HEK293 (cell line): ENCODE data around the gene SLC29A1.

Source experiments
- SCRT1 ChIP-seq: fragments of 450-650 bp; formaldehyde crosslinking; IDR thresholded peaks from 2 replicates; pipeline ENCODE4 v1.5.1; 2016; ENCODE audit warnings: missing biosample characterization, missing genetic modification characterization, borderline replicate concordance
- SCRT2 ChIP-seq: fragments of 450-650 bp; formaldehyde crosslinking; IDR thresholded peaks from 2 replicates; pipeline ENCODE4 v1.5.1; 2016; ENCODE audit warnings: missing biosample characterization, missing genetic modification characterization
- SP2 ChIP-seq: fragments of 450-650 bp; formaldehyde crosslinking; IDR thresholded peaks from 2 replicates; pipeline ENCODE4 v1.5.1; 2016; ENCODE audit warnings: missing biosample characterization, missing genetic modification characterization
- ZBTB10 ChIP-seq: fragments of 450-650 bp; formaldehyde crosslinking; IDR thresholded peaks from 2 replicates; pipeline ENCODE4 v1.5.1; 2016; ENCODE audit warnings: missing biosample characterization, missing genetic modification characterization
- ZNF132 ChIP-seq: fragments of 450-650 bp; formaldehyde crosslinking; IDR thresholded peaks from 2 replicates; pipeline ENCODE4 v1.5.1; 2017; ENCODE audit warnings: missing biosample characterization, missing genetic modification characterization, borderline replicate concordance
- ZNF133 ChIP-seq: fragments of 450-650 bp; formaldehyde crosslinking; IDR thresholded peaks from 2 replicates; pipeline ENCODE4 v1.5.1; 2016; ENCODE audit warnings: missing biosample characterization, missing genetic modification characterization
- ZNF174 ChIP-seq: fragments of 450-650 bp; formaldehyde crosslinking; IDR thresholded peaks from 2 replicates; pipeline ENCODE4 v1.5.0; 2017; ENCODE audit warnings: missing biosample characterization, mild to moderate bottlenecking, missing genetic modification characterization
- ZNF335 ChIP-seq: fragments of 450-650 bp; formaldehyde crosslinking; conservative IDR thresholded peaks from 2 replicates; pipeline ENCODE4 v1.5.1; 2016; ENCODE audit warnings: missing biosample characterization, missing genetic modification characterization
- ZNF341 ChIP-seq: fragments of 450-650 bp; formaldehyde crosslinking; IDR thresholded peaks from 2 replicates; pipeline ENCODE4; 2016; ENCODE audit warnings: low read depth, missing biosample characterization, missing genetic modification characterization
- ZNF362 ChIP-seq: fragments of 450-650 bp; formaldehyde crosslinking; IDR thresholded peaks from 2 replicates; pipeline ENCODE4 v1.5.1; 2016; ENCODE audit warnings: missing biosample characterization, missing genetic modification characterization
- ZNF610 ChIP-seq: fragments of 450-650 bp; formaldehyde crosslinking; IDR thresholded peaks from 2 replicates; pipeline ENCODE4 v1.5.1; 2016; ENCODE audit warnings: missing biosample characterization, missing genetic modification characterization, borderline replicate concordance
- ZNF654 ChIP-seq: fragments of 450-650 bp; formaldehyde crosslinking; IDR thresholded peaks from 2 replicates; pipeline ENCODE4 v1.5.1; 2016; ENCODE audit warnings: low read depth, missing biosample characterization, missing genetic modification characterization
- ZNF658 ChIP-seq: fragments of 450-650 bp; formaldehyde crosslinking; IDR thresholded peaks from 2 replicates; pipeline ENCODE4; 2016; ENCODE audit warnings: missing biosample characterization, missing genetic modification characterization
- ZNF660 ChIP-seq: fragments of 450-650 bp; IDR thresholded peaks from 2 replicates; pipeline ENCODE4 v1.5.1; 2018; ENCODE audit warnings: missing biosample characterization, mild to moderate bottlenecking, missing genetic modification characterization
- ZNF776 ChIP-seq: fragments of 450-650 bp; formaldehyde crosslinking; IDR thresholded peaks from 2 replicates; pipeline ENCODE4 v1.5.0; 2017; ENCODE audit warnings: missing biosample characterization, missing genetic modification characterization, borderline replicate concordance
- ZSCAN30 ChIP-seq: fragments of 450-650 bp; IDR thresholded peaks from 2 replicates; pipeline ENCODE4 v1.5.1; 2018; ENCODE audit warnings: missing biosample characterization, mild to moderate bottlenecking, missing genetic modification characterization, moderate library complexity
- TF ChIP-seq, protein P1 (sequence below): fragments of 450-650 bp; formaldehyde crosslinking; IDR thresholded peaks from 2 replicates; pipeline ENCODE4 v1.5.1; 2016; ENCODE audit warnings: missing biosample characterization, missing genetic modification characterization
- TF ChIP-seq, protein P2 (sequence below): fragments of 450-650 bp; formaldehyde crosslinking; IDR thresholded peaks from 2 replicates; pipeline ENCODE4 v1.5.0; 2017; ENCODE audit warnings: missing biosample characterization, missing genetic modification characterization, borderline replicate concordance
- TF ChIP-seq, protein P3 (sequence below): fragments of 450-650 bp; formaldehyde crosslinking; IDR thresholded peaks from 2 replicates; pipeline ENCODE4 v1.5.1; 2016; ENCODE audit warnings: missing biosample characterization, missing genetic modification characterization
- TF ChIP-seq, protein P4 (sequence below): fragments of 450-650 bp; formaldehyde crosslinking; IDR thresholded peaks from 2 replicates; pipeline ENCODE4 v1.5.1; 2016; ENCODE audit warnings: missing biosample characterization, missing genetic modification characterization
- TF ChIP-seq, protein P5 (sequence below): fragments of 450-650 bp; formaldehyde crosslinking; IDR thresholded peaks from 2 replicates; pipeline ENCODE4 v1.5.1; 2016; ENCODE audit warnings: missing biosample characterization, missing genetic modification characterization

SLC29A1 gene

DNA sequence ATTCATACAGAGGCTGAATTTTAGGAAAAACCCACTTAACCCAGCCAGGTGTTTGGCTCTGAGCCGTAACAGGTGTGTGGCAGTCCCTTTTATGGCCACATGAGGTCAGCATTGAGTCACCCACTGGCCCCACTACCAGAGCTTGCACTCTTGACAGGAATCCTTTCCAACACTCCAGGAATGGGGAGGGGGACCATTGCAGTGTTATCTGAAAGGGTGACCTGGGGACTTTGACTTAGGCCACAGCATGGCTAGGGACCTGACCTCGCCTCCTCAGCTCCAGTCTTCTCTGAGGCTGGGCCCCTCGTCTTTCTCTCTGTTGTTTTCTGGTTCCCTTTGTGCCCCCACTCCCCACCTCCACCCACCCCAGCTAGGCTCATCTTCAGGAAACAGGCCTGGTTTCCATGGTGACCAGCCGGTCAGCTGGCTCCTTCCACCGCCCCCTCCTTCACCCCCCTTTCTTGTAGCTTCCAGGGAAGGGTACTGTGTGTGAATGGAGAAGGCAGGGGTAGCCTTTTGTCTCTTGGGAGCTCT lies 44.8 kb downstream of the SLC29A1 start (continued):
- TF ChIP-seq ZNF610 (tag by site-specific recombination) (no peak), ZNF133 (tag by site-specific recombination) (no peak), ZNF654 (tag by site-specific recombination) (peak; percentile 94), SCRT2 (peak; percentile 100), ZNF132 (tag by site-specific recombination) (no peak), ZNF658 (tag by site-specific recombination) (no peak), SCRT1 (tag by site-specific recombination) (peak; percentile 98), ZNF341 (0 out of 2 replicates have a peak, but pooled peaks have one; percentile 10), ZNF660 (tag by site-specific recombination) (0 out of 2 replicates have a peak, but pooled peaks have one; percentile 41), ZNF335 (tag by site-specific recombination) (no peak), ZSCAN30 (tag by site-specific recombination) (peak; percentile 64; the same call in 1 of the 2 replicates), ZBTB10 (tag by site-specific recombination) (no peak), ZNF174 (no peak), SP2 (tag by site-specific recombination) (no peak), ZNF362 (no peak), ZNF776 (tag by site-specific recombination) (no peak)
- TF ChIP-seq, protein P1, sequence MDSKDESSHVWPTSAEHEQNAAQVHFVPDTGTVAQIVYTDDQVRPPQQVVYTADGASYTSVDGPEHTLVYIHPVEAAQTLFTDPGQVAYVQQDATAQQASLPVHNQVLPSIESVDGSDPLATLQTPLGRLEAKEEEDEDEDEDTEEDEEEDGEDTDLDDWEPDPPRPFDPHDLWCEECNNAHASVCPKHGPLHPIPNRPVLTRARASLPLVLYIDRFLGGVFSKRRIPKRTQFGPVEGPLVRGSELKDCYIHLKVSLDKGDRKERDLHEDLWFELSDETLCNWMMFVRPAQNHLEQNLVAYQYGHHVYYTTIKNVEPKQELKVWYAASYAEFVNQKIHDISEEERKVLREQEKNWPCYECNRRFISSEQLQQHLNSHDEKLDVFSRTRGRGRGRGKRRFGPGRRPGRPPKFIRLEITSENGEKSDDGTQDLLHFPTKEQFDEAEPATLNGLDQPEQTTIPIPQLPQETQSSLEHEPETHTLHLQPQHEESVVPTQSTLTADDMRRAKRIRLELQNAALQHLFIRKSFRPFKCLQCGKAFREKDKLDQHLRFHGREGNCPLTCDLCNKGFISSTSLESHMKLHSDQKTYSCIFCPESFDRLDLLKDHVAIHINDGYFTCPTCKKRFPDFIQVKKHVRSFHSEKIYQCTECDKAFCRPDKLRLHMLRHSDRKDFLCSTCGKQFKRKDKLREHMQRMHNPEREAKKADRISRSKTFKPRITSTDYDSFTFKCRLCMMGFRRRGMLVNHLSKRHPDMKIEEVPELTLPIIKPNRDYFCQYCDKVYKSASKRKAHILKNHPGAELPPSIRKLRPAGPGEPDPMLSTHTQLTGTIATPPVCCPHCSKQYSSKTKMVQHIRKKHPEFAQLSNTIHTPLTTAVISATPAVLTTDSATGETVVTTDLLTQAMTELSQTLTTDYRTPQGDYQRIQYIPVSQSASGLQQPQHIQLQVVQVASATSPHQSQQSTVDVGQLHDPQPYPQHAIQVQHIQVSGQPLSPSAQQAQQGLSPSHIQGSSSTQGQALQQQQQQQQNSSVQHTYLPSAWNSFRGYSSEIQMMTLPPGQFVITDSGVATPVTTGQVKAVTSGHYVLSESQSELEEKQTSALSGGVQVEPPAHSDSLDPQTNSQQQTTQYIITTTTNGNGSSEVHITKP (tag by site-specific recombination): peak; percentile 75
- TF ChIP-seq, protein P2, sequence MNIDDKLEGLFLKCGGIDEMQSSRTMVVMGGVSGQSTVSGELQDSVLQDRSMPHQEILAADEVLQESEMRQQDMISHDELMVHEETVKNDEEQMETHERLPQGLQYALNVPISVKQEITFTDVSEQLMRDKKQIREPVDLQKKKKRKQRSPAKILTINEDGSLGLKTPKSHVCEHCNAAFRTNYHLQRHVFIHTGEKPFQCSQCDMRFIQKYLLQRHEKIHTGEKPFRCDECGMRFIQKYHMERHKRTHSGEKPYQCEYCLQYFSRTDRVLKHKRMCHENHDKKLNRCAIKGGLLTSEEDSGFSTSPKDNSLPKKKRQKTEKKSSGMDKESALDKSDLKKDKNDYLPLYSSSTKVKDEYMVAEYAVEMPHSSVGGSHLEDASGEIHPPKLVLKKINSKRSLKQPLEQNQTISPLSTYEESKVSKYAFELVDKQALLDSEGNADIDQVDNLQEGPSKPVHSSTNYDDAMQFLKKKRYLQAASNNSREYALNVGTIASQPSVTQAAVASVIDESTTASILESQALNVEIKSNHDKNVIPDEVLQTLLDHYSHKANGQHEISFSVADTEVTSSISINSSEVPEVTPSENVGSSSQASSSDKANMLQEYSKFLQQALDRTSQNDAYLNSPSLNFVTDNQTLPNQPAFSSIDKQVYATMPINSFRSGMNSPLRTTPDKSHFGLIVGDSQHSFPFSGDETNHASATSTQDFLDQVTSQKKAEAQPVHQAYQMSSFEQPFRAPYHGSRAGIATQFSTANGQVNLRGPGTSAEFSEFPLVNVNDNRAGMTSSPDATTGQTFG (tag by site-specific recombination): no peak
- TF ChIP-seq, protein P3, sequence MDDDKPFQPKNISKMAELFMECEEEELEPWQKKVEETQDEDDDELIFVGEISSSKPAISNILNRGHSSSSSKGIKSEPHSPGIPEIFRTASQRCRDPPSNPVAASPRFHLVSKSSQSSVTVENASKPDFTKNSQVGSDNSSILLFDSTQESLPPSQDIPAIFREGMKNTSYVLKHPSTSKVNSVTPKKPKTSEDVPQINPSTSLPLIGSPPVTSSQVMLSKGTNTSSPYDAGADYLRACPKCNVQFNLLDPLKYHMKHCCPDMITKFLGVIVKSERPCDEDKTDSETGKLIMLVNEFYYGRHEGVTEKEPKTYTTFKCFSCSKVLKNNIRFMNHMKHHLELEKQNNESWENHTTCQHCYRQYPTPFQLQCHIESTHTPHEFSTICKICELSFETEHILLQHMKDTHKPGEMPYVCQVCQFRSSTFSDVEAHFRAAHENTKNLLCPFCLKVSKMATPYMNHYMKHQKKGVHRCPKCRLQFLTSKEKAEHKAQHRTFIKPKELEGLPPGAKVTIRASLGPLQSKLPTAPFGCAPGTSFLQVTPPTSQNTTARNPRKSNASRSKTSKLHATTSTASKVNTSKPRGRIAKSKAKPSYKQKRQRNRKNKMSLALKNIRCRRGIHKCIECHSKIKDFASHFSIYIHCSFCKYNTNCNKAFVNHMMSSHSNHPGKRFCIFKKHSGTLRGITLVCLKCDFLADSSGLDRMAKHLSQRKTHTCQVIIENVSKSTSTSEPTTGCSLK (tag by site-specific recombination): no peak
- TF ChIP-seq, protein P4, sequence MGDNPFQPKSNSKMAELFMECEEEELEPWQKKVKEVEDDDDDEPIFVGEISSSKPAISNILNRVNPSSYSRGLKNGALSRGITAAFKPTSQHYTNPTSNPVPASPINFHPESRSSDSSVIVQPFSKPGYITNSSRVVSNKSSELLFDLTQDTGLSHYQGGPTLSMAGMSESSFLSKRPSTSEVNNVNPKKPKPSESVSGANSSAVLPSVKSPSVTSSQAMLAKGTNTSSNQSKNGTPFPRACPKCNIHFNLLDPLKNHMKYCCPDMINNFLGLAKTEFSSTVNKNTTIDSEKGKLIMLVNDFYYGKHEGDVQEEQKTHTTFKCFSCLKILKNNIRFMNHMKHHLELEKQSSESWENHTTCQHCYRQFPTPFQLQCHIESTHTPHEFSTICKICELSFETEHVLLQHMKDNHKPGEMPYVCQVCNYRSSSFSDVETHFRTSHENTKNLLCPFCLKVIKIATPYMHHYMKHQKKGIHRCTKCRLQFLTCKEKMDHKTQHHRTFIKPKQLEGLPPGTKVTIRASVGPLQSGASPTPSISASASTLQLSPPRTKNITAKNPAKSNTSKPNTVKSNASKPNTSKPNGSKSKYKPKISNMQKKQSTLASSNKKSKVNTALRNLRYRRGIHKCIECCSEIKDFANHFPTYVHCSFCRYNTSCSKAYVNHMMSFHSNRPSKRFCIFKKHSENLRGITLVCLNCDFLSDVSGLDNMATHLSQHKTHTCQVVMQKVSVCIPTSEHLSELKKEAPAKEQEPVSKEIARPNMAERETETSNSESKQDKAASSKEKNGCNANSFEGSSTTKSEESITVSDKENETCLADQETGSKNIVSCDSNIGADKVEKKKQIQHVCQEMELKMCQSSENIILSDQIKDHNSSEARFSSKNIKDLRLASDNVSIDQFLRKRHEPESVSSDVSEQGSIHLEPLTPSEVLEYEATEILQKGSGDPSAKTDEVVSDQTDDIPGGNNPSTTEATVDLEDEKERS: no peak
- TF ChIP-seq, protein P5, sequence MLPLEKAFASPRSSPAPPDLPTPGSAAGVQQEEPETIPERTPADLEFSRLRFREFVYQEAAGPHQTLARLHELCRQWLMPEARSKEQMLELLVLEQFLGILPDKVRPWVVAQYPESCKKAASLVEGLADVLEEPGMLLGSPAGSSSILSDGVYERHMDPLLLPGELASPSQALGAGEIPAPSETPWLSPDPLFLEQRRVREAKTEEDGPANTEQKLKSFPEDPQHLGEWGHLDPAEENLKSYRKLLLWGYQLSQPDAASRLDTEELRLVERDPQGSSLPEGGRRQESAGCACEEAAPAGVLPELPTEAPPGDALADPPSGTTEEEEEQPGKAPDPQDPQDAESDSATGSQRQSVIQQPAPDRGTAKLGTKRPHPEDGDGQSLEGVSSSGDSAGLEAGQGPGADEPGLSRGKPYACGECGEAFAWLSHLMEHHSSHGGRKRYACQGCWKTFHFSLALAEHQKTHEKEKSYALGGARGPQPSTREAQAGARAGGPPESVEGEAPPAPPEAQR (tag by site-specific recombination): no peak
